ENCODE measurements around the gene AQP12A.

The AQP12A gene

DNA sequence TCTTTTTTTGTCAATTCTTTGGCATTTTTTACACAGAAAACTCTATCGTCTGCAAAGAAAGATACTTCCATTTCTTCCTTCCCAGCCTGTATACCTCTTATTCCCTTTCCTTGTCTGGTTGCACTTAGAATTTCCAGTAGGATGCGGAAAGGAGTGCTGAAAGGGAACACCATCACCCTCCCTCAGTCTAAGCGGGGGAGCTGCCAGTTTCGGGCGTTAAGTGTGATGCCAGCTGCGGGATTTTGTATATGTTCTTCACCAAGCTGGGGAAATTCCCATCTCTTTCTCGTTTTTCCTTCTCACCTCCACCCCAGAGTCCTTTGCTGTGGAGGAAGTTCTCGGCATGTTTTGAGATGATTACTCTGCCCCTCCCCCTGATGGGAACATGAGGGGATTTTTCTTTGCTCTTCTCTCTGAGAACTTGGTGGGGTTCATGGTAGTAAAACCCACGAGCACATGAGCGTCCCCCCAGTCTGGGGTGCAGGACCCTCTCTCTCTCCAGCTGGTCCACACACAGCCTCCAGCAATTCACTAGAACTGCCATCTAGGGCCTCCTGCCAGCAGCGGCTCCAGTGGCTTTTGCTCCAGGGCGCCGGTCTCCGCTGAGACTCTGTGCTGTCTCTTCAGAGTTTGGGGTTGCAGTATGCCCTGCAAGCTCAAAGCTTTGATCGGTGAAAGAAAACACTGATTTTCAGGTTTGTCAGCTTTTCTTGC is 15.5 kb downstream of the AQP12A start:
- DNase-seq (ENCODE audit: low read depth) = no peak

DNA sequence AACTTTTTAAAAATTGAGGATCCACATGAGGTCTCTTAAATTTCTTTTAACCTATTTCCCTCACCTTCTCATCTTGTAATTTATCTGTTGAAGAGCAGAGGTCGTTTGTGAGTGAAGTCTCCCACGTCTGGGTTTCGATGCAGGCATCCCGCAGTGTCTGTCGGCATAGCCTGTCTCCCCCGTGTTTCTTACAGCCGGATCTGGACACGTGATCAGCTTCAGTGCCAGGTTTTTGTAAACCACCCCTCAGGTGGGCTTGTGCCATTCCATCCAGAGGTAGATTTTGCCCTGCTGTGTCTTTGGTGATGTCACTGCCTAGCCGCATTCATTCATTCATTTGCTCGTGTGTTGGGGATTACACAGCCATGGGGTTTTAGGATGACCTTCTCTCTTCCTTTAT is 16.2 kb downstream of the AQP12A start:
- DNase-seq (ENCODE audit: low read depth) = no peak

DNA sequence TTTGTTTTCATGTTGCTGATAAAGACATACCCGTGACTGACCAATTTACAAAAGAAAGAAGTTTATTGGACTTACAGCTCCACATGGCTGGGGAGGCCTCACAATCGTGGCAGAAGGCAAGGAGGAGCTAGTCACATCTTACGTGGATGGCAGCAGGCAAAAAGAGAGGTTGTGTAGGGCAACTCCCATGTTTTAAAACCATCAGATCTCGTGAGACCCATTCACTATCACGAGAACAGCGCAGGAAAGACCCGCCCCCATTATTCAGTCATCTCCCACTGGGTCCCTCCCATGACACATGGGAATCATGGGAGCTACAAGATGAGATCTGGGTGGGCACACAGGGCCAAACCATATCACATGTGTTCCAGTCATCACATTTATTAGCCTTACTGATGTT is 16.8 kb downstream of the AQP12A start:
- DNase-seq (ENCODE audit: low read depth) = no peak

DNA sequence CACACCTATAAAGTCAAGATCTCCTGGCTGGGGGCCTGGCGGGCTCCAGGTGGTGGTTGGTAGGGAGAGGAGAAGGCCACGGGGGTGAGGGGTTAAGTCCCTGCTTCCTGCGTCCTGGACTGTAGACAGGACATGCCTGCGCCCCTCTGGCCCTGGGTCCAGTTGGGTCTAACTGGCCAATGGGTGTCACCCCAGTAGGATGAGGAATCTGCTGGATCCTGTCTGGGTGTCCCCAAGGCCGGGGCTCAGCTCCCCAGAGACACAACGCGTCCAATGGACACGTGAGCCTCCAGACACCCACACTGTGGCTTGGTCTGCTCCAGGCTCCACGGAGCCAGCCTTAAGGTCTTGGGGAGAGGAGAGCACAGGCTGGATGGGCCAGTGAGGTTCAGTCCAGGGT is 19.6 kb downstream of the AQP12A start:
- DNase-seq (ENCODE audit: low read depth) = no peak

DNA sequence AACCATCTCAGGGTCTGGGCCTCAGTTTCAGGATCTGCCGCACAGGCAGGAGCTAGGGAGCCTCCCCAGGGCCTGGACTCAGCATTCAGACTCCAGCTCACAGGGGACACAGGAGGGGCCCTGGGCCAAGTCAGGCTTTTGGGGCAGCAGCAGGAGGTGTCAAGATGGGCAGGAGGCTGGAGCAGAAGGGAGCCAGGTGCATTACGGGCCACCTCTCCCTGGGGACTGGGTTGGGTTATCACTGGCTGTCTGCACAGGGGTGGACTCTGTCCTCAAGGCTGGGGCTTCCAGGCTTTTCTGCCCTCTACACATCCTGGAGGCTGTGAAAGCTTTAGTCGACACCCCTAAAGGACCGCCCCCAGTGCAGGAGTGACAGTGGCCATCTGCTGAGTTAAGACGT is 20.0 kb downstream of the AQP12A start:
- no peak for DNase-seq (ENCODE audit: low read depth)

DNA sequence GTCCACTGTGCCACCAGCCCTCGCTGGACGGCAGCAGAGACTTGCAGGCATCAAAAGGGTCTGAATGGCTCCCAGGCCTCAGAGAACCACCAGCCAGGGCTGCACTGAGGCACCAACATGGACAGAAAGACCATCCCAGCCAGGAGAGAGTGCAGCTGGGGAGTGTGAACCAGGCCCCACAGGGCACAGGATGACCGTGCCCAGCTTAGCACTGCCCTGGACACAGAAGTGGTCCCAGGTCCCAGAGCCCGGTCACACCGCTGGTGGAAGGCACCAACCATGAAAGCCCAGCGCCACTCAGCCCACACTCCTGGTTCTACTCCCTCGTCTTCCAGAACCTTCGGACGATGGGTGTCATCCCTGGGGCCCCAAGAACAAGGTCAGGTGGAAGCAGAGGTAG is 20.5 kb downstream of the AQP12A start:
- DNase-seq (ENCODE audit: low read depth) = no peak

DNA sequence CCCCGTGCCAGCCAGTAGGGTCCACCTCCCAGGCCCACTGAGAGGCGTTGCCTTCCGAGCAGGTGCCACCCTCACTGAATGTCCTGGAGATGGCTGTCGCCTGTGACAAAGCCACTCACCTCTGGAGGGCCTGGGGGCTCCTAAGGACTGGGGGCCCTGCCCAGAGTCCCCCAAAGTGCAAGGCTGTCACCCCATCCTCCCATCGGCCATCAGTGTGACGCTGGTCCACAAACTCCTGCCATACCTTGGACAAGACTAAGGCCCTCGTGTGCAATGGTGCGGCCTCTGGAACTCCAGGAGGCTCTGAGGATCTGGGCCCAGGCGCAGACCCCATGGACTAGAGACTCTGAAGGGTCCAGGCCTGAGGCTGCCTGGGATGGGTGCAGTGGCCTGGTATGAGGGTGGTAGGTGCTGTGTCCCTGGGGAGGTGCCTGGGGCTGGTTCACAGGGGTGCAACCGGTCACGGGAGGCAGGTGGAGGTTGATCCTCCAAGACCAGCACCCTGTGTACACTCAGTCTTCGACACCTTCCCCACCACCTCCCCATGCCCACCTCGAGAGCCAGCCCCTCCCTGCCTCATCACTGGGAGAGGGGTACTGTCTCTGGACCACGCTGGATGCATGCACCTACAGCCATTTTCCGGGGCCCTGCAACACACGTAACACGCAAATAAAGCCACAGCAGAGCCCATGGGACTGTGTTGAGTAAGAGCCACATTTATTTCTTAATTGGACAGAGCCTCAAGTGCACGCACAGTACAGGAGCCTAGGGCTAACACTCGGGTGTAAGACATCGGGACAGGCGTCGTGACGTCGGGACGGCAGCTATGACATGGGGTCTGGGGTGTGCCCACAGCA is 21.6 kb downstream of the AQP12A start:
- no peak for DNase-seq (ENCODE audit: low read depth)

DNA sequence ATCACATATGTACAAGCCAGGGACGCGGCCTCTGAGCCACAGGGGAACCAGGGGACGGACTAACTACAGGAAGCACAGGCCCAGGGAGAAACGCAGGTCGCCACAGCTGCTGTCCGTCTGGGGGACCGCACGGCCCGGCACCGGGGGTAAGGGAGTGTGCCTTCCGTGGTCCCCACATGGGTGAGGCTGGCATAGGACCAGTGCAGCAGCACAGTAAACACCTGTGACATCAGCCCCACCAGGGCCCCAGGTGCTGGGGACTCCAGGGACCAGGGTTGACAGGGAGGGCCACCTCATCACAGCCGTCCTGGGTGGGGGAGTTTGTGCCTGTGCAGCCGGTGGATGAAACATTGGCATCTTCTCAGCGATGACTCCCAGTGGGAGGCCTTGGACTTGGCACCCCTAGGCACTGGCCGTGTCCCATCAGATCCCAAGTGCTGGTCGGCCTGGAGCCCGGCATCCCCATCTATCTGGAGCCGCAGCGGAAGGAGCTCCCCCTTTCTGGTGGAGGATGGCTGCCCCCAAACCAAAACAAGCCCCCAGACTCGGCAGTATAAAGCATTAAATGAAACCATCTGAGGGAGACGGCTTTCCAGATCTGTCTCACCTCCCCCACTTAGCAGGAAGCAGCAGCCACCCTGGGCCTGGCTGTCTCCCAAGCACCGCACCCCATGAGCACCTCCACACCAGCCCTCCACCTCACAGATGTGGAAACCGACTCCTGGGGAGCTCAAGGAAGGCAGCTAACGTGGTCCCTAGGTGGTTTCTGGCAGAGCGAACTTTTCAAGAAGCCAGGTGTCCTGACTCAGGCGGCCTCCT is 22.5 kb downstream of the AQP12A start:
- no peak for DNase-seq (ENCODE audit: low read depth)

DNA sequence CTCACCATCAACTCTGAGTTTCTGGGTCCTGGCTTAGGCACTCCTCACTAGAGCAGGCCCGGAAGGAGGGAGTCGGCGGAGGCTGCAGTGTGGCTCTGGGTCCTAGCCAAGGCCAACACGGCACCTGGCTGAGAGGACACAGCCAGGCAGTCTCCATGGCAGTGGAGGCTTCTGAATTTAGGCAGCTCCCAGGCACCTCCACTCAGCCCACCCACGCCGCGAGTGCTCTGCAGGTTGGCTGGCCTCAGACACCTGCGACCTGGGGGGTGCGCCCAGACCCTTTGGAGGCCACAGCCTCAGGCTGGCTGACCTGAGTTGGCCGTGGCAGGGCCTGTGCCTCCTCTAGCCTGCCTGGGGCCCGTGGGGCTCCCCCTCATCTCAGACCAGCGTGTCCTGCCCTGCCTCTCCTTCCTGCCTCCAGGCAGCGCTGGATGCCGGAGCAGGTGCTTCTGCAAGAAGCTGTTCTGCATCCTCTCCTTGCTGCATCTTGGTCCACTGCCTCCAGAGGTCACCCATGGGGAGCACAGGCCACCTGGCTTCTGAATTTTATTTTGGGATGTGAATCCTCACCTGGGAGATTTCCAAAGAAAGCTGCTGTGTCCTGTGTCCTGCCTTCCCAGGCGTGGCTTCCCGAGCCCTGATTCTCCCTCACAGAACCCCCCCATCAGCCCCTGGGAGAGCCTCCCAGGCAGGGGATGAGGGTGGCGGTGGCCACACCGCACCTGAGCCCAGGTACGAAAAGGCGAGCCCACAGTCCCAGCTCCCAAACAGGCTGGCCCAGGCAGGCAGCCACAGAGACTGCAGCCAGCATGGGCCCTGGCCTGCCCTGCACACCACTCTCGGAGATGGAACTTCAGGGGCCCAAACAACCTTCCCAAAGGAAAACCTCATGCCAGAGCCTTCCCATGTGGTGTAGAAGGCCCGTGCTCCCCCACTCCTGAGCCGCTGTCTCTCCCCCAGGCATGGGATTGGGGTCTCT is 23.4 kb downstream of the AQP12A start:
- DNase-seq (ENCODE audit: low read depth) = no peak

DNA sequence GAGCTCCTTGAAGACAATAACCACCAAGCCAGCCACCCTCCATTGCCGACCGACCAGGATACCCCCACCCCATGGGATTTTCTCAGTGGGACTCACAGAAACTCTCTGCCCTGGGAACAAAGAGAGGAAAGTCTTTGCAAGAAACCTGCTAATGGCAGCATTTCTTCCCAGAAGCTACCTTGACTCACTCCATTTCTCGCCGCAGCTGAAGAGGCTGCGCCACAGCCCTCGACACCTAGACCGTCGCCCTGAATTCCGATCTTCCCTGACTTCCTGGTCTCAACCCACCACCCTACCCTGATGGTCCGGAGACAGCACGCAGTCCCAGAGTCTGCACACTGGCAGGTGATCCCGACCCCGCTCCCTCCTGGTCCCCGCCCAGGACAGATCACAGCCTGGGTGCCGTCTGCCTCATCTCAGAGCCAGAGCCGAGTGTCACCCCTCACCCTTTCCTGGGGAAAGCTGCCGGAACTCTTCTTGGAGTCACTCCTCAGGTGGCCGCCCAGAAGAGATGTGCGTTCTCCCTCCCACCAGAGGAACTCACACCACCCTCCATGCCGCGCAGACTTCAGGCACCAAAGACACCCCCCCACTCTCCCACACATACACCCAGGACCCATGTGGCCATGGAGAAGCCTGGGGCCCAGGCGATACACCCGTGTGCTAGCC is 24.6 kb downstream of the AQP12A start:
- DNase-seq (ENCODE audit: low read depth) = no peak

DNA sequence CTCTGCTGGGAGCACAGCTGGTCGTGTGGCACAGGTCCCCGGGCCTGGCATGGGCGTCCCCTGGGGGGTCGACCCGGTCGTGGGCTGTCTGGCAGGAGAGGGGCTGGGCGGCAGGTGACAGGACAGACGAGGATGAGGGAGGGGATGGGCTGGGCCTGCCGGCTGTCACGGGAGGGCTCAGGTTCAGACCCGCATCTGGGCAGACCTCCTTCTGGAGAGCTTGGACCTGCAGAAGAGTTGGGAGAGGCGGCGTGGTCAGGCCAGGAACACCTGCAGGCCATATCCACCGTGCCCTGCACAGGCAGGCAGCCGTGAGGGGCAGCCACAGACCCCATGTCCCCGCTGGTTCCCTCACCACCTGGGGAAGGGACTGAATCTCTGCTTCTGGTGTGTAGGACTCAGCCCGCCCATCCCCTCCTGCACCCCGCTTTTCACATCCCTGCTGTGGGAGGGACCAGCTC is 25.5 kb downstream of the AQP12A start:
- no peak for DNase-seq (ENCODE audit: low read depth)

DNA sequence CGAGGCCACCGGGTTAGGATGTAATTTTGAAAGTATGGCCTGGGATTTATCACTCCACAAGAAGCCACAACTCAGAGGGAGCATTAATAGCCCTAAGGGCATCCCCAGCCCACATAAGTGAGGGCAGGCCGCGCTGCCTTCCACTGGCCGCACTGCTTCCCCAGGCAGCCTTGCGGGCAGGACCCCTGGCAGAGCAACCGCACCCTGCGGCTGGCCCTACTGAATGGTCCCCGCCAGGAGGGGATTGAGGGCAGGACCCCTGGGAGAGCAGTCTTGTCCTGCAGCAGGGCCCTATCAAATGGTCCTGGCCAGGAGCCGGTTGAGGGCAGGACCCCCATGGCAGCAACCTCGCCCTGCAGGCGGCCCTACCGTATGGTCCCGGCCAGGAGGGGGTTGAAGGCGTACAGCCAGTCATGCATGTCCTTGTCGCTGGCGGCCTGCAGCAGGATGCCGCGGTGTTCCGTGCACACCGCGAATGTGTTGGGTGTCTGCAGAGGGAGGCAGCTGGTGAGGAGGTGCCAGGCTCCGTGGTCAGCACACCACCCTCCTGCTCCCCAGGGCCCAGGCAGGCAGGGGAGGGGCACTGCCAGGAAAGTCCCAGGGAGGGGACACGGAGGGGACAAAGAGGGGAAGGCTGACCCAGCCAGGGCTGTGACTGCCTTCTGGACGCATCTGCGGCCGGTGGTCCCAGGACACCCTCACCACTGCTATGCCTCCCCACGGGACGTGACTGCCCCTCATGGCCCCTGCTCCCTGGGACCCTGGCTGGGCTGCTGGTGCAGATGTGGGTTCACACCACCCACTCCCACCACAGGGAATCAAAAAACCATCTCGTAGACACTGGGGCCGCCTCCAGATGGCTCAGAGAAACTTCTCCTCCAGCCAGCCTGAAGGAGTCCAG is 26.3 kb downstream of the AQP12A start:
- no peak for DNase-seq (ENCODE audit: low read depth)

DNA sequence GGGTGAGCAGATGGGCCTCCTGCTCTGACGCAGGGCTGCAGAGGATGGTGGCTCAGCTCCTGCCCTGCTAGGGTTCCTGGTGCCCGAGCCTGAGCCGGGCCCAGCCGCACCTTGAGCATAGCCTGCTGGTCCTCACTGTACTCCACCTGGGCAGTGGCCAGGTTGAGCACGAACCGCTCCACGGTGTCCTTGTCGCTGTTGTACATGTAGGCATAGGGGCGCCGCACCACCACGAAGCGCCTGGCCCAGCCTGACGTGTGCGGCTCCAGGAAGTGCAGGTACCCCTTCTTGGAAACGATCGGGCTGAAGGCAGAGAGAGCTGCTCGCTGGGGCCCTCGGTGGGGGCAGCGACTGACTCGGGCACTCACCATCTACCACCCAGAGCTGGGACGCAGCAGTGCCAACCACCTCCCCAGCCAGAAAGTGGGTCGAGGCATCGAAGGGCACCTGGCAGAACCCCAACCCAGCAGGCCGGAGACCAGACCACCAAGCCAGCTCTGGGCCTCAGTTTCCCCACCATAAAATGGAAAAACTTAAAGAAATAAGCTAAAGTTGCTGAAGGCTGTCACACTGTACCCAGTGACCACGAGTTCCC is 27.3 kb downstream of the AQP12A start:
- DNase-seq (ENCODE audit: low read depth) = no peak

DNA sequence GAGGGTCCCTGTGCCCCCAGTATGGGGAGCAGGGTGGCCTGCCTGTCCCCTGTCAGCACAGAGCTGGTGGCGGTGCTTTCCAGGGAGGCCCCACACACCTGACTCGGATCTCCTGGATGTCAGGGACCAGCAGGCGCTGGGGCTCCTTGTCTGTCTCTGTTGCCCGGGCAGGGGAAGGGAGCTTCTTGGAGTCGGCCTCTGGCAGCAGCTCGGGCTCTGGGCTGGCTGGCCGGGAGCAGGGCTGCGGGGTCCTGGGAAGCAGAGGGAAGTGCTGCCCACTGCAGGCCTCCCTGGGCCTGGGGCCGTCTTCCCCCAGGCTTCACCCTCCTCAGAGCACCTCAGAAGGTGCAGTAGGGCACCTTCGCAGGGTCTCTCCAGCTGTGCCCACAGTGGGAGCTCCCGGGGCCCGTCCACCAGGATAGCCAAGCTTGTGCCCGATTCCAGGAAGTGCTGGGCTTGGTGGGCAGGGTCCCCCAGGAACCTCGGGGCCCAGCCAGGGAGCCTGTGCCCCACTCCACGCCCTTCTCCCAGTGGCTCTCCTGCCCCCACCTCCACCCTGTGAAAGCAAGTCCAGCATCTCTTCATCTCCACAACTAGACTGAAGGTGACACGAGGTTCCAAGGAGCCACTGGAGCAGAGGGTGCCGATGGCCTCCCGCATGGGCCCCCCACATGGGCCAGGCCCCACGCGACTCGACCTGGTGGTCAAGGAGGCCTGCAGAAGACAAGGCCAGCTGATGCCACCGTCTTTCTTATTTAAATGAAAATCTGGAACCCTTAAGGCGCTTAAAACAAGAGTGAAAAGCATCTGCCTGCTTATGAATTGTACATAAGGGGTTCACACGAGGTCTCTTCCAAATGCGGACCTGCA is 28.2 kb downstream of the AQP12A start:
- no peak for DNase-seq (ENCODE audit: low read depth)

DNA sequence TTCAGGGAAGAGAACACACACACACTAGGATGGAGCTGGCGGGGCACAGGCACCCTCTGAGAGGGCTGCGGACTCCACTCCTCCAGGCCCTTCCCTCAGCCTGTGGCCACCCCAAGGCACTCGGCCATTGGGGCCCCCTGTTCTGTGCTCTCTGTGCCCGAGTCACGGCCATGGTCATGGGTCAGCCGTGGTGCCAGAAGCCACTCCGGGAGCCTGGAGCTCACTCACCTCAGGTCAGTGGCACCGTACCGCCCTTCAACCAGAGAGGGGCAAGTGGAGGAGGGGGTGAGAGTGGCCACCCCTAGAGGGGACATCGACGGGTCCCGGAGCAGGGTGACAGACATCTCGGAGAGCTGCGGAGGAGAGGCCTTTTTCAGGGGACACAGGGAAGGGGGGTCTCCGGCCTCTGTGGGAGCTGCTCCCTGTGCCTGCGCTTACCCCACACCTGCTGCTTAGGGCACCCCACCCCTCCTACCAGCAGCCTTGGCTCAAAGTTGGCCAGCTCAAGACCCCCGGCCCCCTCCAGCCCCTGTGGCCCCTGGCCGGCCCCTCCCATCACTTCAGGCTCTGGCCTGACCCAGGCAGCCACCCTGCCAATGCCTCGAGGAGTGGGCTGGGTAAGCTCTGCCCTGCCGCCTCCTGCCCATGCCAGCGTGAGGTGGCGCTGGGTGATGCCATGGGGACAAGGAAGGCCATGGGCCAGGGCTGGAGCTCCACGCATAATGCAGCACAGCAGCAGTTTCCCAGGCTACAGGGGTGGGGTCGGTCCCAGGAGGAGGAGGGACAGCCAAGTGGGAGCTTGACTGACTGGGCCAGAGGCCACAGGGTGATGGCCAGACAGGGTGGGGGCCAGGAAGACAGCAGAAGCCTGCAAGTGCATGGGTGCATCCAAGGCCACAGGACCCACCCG is 29.3 kb downstream of the AQP12A start:
- no peak for DNase-seq (ENCODE audit: low read depth)

DNA sequence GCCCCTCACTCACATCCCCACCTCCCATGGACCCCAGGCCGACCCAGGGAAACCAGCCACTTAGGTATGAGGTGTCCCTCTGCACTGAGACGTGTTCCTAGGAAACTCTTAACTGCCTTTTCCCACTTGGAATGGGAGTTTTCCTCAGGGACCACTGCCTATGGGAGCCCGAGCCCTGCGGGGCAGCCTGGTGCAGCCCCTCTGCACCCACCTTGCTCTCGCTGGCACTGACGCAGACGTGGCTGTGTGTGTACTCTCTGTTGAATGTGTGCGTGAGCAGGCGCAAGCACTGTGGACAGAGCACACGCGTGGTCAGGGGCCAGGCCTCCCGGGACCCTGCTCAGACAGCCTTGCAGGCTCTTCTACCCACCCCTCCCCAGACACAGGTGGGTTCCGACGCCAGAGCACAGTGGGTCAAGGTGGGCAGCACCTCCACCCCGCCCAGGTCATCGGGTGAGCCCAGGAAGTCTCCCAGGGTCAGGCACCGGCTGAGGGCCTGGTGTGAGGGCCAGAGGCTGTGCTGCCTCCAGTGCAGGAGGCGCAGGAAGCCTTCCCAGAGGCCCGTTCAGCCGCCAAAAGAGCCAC is 30.0 kb downstream of the AQP12A start:
- DNase-seq (ENCODE audit: low read depth) = no peak

DNA sequence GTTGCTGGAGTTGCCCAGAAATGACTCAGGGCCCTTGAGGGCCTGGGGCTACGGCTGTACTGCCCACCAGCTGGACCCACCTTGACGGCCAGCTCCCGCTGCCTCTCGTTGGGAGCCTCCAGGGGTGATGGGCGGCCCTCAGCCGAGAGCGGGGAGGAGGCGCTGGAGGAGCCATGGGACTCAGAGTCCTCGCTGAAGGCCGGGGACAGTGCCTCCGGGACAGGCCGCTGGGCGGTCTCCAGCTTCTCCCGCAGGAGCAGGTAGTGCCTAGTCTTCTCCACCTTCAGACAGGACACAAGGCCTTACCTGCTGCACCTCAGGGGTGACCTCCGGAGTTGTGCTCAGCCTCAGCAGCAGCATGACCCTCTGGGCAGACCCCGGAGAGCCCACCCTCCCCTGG is 30.7 kb downstream of the AQP12A start:
- DNase-seq (ENCODE audit: low read depth) = no peak
